Thoracic aorta (tissue), 2 donors: ENCODE data around the gene TECPR2. TPM values are rescaled to one million over a fixed set of nuclear protein-coding genes. Genes with fewer than 3 reads are reported as not detected.

ENCODE experiments used
- ATAC-seq: fragments of 150-250 bp; one replicate; pipeline ENCODE4 v1.8.0; 2017; ENCODE audit warnings: low read depth; ENCODE audit not compliant: insufficient number of reproducible peaks, low FRiP score
- DNase-seq: peaks from one replicate; pipeline ENCODE4 v3.0.0-alpha.2; 2020; ENCODE audit warnings: low spot score
- H3K27ac ChIP-seq, 2 donors: fragments of 200-600 bp; sonication (generic); 1 replicate in 1 of 2; 2 replicates in 1 of 2; pipeline ENCODE4 v1.5.1; 2016; ENCODE audit warnings: mild to moderate bottlenecking in 2 of 2, moderate library complexity in 2 of 2
- H3K27me3 ChIP-seq: fragments of 200-600 bp; sonication (generic); replicated peaks from 2 replicates; pipeline ENCODE4 v1.6.0; 2016; ENCODE audit warnings: mild to moderate bottlenecking; ENCODE audit not compliant: insufficient read depth
- H3K36me3 ChIP-seq: fragments of 200-600 bp; sonication (generic); one replicate; pipeline ENCODE4 v1.5.1; 2016
- H3K4me1 ChIP-seq, 2 donors: fragments of 200-600 bp; sonication (generic); 1 replicate in 1 of 2; 2 replicates in 1 of 2; pipeline versions ENCODE4 v1.5.1 to v1.6.0; 2016; ENCODE audit warnings: low read depth in 2 of 2, mild to moderate bottlenecking in 1 of 2; ENCODE audit not compliant: control insufficient read depth in 1 of 2
- H3K4me3 ChIP-seq: fragments of 200-600 bp; sonication (generic); 2 replicates; pipeline ENCODE4 v1.5.1; 2016; ENCODE audit warnings: mild to moderate bottlenecking
- H3K9me3 ChIP-seq: fragments of 200-600 bp; sonication (generic); 2 replicates; pipeline ENCODE4 v1.5.1; 2016
- total RNA-seq, 2 donors: library from RNA; depleted of rRNA; stranded (reverse); fragments of >200 nt; gene quantifications; one replicate each; pipeline versions ENCODE4 v1.1.0 to v1.2.3, GENCODE V29; 2016
- TF ChIP-seq, protein P1 (sequence below): fragments of 200-600 bp; sonication (generic); IDR thresholded peaks from one replicate; pipeline ENCODE4 v1.5.1; 2019; ENCODE audit warnings: antibody characterized with exemption

The TECPR2 gene
- total RNA-seq, 2 donors from 2014 or later: 36.5 to 41.3 TPM

DNA sequence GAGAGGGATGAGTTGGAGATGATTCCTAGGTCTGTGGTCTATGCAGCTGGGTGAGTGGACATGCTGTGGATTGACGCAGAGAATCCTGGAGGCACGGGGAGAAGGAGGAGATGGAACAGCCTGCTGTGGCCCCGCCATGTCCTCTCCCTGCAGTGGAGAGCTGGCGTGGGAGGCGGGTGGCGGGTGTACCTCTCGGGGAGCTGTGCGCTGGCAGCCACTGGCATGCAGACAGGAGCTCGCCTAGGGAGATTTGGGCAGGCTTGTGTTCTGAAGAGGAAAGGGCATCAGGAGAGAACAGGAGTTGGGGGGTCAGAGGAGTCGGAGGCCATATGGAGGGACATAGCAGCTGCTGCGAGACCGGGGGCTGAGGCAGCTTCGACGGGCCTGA is 56.1 kb downstream of the TECPR2 start:
- Histone ChIP-seq H3K27ac (no peak overlapping the region), H3K4me1 (no peaks in the 10 kb centered on the region), H3K9me3 (no peaks in the 10 kb centered on the region), H3K27me3 (no peaks in the 10 kb centered on the region), H3K36me3 (peaks cover 17% of the 10 kb centered on the region), H3K4me3 (no peak overlapping the region)
- ATAC-seq (no peak), DNase-seq (no peak)
- TF ChIP-seq, protein P1, sequence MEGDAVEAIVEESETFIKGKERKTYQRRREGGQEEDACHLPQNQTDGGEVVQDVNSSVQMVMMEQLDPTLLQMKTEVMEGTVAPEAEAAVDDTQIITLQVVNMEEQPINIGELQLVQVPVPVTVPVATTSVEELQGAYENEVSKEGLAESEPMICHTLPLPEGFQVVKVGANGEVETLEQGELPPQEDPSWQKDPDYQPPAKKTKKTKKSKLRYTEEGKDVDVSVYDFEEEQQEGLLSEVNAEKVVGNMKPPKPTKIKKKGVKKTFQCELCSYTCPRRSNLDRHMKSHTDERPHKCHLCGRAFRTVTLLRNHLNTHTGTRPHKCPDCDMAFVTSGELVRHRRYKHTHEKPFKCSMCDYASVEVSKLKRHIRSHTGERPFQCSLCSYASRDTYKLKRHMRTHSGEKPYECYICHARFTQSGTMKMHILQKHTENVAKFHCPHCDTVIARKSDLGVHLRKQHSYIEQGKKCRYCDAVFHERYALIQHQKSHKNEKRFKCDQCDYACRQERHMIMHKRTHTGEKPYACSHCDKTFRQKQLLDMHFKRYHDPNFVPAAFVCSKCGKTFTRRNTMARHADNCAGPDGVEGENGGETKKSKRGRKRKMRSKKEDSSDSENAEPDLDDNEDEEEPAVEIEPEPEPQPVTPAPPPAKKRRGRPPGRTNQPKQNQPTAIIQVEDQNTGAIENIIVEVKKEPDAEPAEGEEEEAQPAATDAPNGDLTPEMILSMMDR: no peak

DNA sequence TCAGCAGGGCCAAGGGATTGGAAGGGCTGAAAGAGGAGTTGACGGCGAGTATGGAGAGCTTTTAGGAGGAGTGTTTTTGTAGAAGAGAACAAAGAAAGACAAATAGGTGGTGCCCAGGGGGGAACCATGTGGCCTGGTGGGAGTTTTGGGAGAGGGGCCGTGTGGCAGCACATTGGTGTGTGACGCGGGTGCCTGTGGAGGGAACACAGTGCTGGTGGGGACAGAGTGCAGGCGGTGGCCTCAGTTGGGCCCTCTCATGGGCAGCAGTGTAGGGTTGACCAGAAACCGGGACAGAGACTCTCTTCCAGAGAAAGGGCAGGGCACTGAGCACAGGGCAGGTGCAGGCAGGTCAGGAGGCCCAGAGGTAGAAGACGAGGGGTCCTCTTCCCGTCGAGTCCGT is 56.5 kb downstream of the TECPR2 start:
- Histone ChIP-seq H3K4me1 (no peaks in the 10 kb centered on the region), H3K36me3 (peaks cover 17% of the 10 kb centered on the region), H3K27me3 (no peaks in the 10 kb centered on the region), H3K9me3 (no peaks in the 10 kb centered on the region), H3K27ac (no peak overlapping the region), H3K4me3 (no peak overlapping the region)
- DNase-seq: no peak
- TF ChIP-seq, protein P1: no peak
- ATAC-seq: no peak

DNA sequence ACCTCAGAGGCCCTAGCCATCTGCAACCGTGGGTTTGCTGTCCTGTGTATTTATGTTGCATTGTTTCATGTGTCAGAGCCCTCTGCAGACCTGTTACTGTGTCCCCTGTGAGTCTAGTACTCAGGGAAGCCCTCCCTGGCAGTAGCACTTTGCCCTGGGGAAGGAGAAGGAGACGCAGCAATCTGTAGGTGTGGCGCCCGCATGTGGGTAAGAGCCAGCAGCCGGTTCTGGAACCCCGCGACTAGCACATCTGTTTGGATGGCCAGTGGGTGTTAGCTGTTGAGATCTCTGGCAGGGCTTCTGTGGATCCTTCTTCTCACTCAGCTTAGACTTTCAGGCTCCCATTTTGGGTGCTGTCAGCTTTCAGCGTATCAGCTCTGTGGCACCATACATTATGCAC is 57.0 kb downstream of the TECPR2 start:
- TF ChIP-seq, protein P1: no peak
- peaks cover 14% of the 10 kb centered on the region for H3K36me3 ChIP-seq

DNA sequence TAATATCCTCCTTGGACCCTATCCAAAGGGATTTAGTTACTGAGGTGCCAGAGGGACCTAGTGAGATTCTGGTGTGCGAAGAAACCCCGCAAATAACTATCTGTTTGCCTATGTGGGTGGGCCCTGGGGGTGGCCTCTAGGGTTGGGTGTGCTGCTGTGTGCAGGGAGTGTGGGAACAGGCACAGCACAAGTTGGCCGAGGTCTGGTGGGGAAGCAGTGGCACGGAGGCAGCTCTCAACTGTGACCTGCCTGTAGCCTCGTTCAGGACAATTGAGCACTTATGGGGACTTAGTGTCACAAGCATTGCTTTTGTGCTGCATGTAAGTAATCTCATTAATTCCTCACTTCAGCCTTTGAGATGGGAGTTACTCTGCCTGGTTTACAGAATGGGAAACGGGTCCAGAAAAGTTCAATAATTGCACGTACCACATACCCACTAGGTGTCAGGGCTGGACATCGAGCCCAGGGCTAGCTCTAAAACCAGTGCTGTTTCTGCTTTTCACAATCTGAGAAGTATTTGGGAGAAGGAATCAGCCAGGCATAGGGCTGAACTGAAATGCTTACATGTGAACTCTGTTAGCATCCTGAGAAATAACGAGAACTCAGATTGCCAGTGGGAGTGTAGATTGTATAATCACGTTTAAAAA is 58.8 kb downstream of the TECPR2 start:
- DNase-seq: no peak

More for the DNA sequence above, 57.0 kb downstream of the TECPR2 start:
- no peaks in the 10 kb centered on the region for H3K27me3 ChIP-seq
- no peak overlapping the region for H3K4me3 ChIP-seq
- no peaks in the 10 kb centered on the region for H3K9me3 ChIP-seq
- H3K4me1 ChIP-seq: no peaks in the 10 kb centered on the region
- no peak for ATAC-seq
- DNase-seq: no peak
- H3K27ac ChIP-seq: no peak overlapping the region

DNA sequence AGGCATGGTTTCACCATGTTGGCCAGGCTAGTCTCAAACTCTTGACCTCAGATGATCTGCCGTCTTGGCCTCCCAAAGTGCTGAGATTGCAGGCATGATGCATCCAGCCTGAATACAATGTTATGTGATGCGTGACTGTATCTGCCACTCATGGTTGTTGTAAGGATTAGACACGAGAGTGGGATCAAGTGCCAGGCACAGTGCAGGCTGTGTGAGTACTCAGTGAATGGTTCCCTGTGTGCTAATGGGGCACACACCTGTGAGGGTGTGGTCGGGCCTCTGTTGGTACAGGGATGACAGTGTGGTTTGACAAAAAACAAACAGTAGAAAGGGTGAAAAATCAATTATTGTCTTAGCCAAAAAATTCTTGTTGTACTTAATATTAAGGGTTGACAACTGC is 61.8 kb downstream of the TECPR2 start:
- H3K27me3 ChIP-seq: no peaks in the 10 kb centered on the region
- no peak overlapping the region for H3K4me3 ChIP-seq
- H3K36me3 ChIP-seq: peaks cover 6% of the 10 kb centered on the region
- DNase-seq: no peak
- TF ChIP-seq, protein P1: no peak
- H3K4me1 ChIP-seq: no peaks in the 10 kb centered on the region
- ATAC-seq: no peak
- no peaks in the 10 kb centered on the region for H3K9me3 ChIP-seq
- no peak overlapping the region for H3K27ac ChIP-seq

More for the DNA sequence above, 58.8 kb downstream of the TECPR2 start:
- no peak for ATAC-seq
- H3K4me1 ChIP-seq: no peaks in the 10 kb centered on the region
- no peaks in the 10 kb centered on the region for H3K27me3 ChIP-seq
- TF ChIP-seq, protein P1: no peak
- H3K4me3 ChIP-seq: no peak overlapping the region
- H3K9me3 ChIP-seq: no peaks in the 10 kb centered on the region
- H3K36me3 ChIP-seq: peaks cover 10% of the 10 kb centered on the region
- no peak overlapping the region for H3K27ac ChIP-seq
